Measurements from ENCODE around the gene ATP5F1E.

DNA sequence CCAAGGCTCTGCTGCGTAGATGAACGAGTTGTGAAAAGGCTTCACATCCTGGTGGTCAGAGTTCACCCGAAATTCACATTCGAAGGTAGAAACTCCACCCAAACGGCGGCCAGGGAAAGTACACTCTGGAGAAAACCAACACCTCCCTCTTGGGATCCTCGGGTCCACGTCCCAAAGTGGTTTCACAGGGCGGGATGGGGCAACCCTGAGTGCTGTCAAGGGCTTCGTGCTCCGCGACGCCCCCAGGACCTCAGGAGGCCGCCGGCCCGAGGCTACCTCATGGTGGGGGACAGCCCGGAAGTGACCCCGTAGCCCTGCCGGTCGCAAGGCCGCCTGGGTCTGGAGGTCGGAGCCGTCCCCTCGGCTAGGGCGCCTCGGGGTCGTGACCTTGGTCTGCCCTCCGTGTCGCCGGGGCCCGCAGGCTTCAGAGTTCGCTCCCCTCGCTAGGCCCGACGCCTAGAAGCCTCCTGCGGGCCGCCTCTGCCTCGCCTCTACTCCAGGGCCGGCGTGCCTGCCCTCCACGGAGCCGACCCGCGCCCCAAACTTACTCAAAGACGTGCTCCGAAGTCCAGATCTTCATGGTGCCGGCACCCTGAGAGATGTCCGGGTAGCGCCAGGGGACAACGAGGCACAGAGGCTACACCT is 10.1 kb upstream of the ATP5F1E start, which contains the start of gene PRELID3B:
- TF ChIP-seq, protein P1, sequence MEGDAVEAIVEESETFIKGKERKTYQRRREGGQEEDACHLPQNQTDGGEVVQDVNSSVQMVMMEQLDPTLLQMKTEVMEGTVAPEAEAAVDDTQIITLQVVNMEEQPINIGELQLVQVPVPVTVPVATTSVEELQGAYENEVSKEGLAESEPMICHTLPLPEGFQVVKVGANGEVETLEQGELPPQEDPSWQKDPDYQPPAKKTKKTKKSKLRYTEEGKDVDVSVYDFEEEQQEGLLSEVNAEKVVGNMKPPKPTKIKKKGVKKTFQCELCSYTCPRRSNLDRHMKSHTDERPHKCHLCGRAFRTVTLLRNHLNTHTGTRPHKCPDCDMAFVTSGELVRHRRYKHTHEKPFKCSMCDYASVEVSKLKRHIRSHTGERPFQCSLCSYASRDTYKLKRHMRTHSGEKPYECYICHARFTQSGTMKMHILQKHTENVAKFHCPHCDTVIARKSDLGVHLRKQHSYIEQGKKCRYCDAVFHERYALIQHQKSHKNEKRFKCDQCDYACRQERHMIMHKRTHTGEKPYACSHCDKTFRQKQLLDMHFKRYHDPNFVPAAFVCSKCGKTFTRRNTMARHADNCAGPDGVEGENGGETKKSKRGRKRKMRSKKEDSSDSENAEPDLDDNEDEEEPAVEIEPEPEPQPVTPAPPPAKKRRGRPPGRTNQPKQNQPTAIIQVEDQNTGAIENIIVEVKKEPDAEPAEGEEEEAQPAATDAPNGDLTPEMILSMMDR (IDR thresholded peaks at IDR 0.05; ENCODE audit: low read depth, low read length): 0 out of 2 replicates have a peak, but pooled peaks have one; percentile 8
- no peak for TF ChIP-seq EZH2phosphoT487 (IDR thresholded peaks at IDR 0.05; ENCODE audit: low read depth)
